Measurements from ENCODE around the gene PRTN3.
A peak's percentile ranks its signal among the peaks of the same experiment; 100 is the strongest.
"Not testable (repeated sequence)": the region's sequence is repeated elsewhere in the genome, so short reads cannot be mapped to it uniquely, and the experiment has no call there.

Gene PRTN3

GRCh38 chr19:884420-885211, 43.8 kb downstream of the PRTN3 start:
- no peak for DNase-seq

DNA sequence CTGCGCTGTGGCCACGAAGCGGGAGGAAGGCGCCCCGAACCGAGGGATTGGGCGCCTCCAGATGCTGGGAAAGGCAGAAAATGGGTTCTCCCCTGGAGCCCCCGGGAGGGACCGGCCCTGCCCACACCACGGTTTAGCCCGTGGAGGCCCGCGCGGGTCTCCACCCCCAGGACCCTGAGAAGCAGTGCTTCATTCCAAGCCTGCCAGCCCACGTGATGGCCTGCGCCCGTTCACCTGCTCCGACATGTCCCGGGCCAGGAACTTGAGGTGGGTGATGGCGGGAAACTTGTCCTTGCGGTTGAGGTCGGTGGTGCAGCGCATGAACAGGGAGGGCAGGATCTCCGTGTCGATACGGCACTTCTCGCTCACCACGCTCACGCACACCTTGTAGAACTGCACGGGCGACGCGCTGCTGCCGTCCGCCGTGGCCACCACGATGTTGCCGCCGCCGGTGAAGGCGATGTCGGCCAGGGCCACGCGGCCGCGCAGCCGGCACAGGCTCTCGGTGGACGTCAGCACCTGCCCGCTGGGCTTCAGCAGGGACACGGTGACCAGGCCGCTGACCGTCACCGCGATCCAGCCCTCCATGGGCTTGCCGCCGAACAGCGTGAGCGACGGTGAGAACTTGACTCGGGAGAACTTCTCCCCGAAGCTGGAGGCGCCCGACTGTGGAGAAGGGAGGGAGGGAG, 44.9 kb downstream of the PRTN3 start:
- no peak for DNase-seq

DNA sequence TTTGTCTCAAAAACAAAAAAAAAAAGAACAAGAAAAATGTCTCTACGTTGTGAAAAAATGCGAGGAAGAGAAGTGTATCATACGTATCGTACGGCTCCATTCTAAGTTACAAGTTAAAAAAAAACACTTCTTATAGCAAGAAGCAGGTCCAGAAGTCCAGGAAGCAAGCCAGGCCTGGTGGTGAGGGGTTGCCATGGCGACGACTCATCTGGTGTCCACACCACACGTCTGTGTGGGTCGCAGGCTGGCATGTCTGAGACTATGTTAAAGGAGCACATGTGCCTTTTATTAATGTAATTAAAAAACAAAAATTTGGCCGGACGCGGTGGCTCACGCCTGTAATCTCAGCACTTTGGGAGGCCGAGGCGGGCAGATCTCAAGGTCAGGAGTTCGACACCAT, 46.3 kb downstream of the PRTN3 start:
- no peak for DNase-seq

GRCh38 chr19:887599-887998, 46.8 kb downstream of the PRTN3 start:
- DNase-seq: no peak

DNA sequence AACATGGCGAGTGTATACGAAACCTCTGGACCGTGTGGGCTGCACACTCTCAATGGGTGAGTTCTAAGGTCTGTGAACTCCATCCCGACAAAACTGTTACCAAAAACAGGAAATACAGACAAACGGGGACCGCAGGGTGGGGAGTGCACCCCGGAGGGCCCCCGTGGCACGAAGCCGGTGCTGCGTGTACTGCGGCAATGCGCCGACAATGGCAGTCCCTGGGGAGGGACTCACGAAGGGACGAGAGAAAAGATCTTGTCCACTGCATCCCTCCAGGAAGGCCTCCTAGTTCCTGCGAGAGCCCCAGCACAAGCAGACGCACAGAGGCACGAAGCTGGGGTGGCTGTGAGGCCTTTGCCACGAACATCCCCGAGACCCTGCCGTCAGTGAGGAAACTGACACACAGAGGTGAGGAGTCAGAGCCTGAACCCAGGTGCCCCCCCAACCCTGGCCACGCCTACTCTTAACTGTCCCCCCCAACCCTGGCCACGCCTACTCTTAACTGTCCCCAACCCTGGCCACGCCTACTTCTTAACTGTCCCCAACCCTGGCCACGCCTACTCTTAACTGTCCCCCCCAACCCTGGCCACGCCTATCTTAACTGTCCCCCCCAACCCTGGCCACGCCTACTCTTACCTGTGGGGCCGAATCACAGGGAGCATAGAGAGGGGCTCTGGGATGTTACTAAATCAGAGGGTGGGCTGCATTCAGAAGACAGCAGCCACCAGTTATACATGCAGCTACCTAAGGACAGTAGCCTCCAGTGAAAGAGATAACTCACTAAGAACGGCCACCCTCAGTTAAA, 48.0 kb downstream of the PRTN3 start:
- no peak for DNase-seq

GRCh38 chr19:889662-890295, 49.0 kb downstream of the PRTN3 start:
- no peak for DNase-seq

DNA sequence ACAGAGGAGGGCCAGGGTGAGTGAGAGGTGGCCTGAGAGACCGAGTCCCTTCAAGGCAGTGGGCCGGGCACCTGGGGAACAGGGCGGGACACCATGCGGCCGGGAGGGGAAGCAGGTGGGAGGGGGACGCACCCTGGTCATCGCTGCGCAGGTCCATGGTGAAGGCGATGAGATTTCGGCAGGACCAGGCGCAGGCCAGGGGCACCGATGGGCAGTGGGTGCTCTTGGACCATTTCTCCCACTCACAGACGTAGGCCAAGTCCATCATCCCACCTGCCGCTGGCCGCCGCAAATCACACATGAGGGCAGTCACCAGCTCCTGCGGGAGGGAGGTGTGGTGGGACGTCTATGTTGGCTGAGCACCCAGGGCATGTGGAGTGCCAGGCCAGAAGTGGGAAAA, 50.0 kb downstream of the PRTN3 start:
- DNase-seq: no peak

GRCh38 chr19:891421-892200, 50.8 kb downstream of the PRTN3 start:
- DNase-seq: not testable (repeated sequence)

- no peak for DNase-seq
These were observed 51.6 kb downstream of the PRTN3 start for GRCh38 chr19:892243-892893.

GRCh38 chr19:892894-893689, 52.3 kb downstream of the PRTN3 start, which contains the start of the genes MED16 and RNU6-9:
MED16 (minus strand) TSS chr19:893187; CDS start chr19:891131, 2,056 bp downstream.
RNU6-9 (plus strand) TSS chr19:893484.
- DNase-seq: peak; percentile 87

- no peak for DNase-seq
These were observed 55.6 kb downstream of the PRTN3 start for GRCh38 chr19:896434-896833.

- DNase-seq: no peak
These were observed 56.2 kb downstream of the PRTN3 start for GRCh38 chr19:896999-897398.

DNA sequence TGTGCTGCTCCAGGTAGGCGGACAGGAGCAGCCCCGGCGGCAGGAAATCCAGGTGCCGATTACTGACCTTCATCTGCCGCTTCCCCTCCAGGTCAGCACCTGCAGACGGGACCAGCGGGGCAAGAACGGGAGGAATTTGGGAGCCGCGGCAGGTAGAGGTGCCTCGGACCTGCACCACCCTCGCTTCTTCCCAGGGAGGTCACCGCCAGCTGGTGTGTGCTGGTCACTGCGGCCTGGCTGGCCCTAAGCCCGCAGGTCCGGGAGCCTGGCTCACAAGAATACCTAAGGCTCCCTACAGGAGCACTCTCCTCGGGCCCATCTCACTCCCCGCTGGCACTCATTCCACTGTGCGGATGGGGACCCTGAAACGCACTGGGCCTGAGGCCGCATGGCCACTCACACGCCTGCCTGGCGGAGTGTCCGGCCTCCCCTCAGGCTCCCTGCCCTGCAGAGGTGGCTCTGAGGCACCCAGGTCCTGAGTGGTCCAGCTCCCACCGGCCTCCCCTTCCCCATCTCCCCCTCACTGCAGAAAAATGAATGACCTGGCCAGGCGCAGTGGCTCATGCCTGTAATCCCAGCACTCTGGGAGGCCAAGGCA, 56.7 kb downstream of the PRTN3 start:
- no peak for DNase-seq
